Colonic mucosa (tissue), 4 donors: Measurements from ENCODE around the gene SERINC4. TPM values are rescaled to one million over a fixed set of nuclear protein-coding genes. Genes with fewer than 3 reads are reported as not detected.
"Not testable (repeated sequence)": the region's sequence is repeated elsewhere in the genome, so short reads cannot be mapped to it uniquely, and the experiment has no call there.

Source experiments
- DNase-seq: peaks from one replicate; pipeline ENCODE4 v3.0.0-alpha.2; 2020
- H3K27ac ChIP-seq: fragments of 200-600 bp; one replicate; pipeline ENCODE4 v1.8.0; 2021
- H3K27me3 ChIP-seq: fragments of 200-600 bp; one replicate; pipeline ENCODE4 v1.8.0; 2021
- H3K36me3 ChIP-seq: fragments of 200-600 bp; one replicate; pipeline ENCODE4 v1.8.0; 2021
- H3K4me1 ChIP-seq: fragments of 200-600 bp; one replicate; pipeline ENCODE4 v1.8.0; 2021; ENCODE audit warnings: mild to moderate bottlenecking
- H3K4me3 ChIP-seq: fragments of 200-600 bp; one replicate; pipeline ENCODE4 v1.8.0; 2021
- H3K9ac ChIP-seq, 2 donors: one replicate each; pipeline ENCODE4 v1.7.0; 2013; ENCODE audit warnings: control low read depth in 2 of 2, low read depth in 2 of 2, low read length in 2 of 2
- H3K9me3 ChIP-seq: fragments of 200-600 bp; one replicate; pipeline ENCODE4 v1.8.0; 2021
- intact Hi-C: fragments of 100-400 bp; cut with DNase I; formaldehyde crosslinking; loops from one replicate; pipeline ENCODE4 v1.14.1; 2022
- total RNA-seq, 2 donors: library from RNA; stranded (reverse); fragmentation: NEBNext Ultra II Directional in 1 of 2; extraction: Animal tissue kit (Norgen Biotek cat#: 25700) in 1 of 2; gene quantifications; one replicate each; pipeline ENCODE4 v1.2.1, GENCODE V29; 2021
- TF ChIP-seq, protein P1 (sequence below): fragments of 200-600 bp; IDR thresholded peaks from one replicate; pipeline ENCODE4 v1.8.0; 2022; ENCODE audit warnings: antibody characterized with exemption, mild to moderate bottlenecking
- donor health status: healthy.
- donor health status: DM: no; HTN: no; CAD: no.
- donor health status: DM: no; HTN: no; CAD: no.

Gene SERINC4
- total RNA-seq, 2 donors from 2014 or later = 0.21 to 0.44 TPM

DNA sequence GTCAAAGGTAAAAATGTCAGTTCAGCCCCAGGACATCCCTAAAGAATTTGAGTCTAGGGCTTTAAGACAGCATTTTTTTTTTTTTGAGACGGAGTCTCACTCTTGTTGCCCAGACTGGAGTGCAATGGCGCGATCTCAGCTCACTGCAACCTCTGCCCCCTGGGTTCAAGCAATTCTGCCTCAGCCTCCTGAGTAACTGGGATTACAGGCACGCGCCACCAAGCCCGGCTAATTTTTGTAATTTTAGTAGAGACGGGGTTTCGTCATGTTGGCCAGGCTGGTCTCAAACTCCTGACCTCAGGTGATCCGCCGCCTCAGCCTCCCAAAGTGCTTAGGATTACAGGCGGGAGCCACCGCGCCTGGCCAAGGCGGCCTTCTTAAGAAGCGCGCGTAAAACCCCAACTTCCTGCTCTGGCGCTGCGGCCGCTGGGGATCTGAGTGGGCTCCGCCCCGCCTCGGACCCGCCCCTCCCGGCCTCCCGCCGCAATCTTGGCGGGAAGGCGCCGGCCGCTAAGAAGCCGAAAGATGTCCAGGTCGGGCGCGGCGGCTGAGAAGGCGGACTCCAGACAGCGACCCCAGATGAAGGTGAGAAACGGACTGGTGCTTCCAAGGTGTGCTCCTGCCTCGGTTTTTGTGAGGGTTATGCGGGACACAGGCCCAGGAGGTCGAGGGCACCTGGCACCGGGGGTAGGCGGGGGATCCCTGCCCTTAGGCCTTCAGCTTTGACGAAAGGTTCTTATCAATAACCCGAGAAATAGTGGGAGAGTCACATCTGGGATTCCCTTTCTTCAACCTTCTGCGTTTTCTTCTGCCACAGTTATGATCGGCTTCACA, 26.7 kb upstream of the SERINC4 start, which contains the start of gene WDR76:
Gene WDR76, plus strand, starts transcription at position 495 of the 834 bp plus-strand sequence. Its CDS starts 31 bp downstream, at position 526.
- peaks cover 14% of the 10 kb centered on the region for H3K4me1 ChIP-seq
- H3K9ac ChIP-seq = peak within 1 kb of the TSS; percentile 51 to 71
- TF ChIP-seq, protein P1, sequence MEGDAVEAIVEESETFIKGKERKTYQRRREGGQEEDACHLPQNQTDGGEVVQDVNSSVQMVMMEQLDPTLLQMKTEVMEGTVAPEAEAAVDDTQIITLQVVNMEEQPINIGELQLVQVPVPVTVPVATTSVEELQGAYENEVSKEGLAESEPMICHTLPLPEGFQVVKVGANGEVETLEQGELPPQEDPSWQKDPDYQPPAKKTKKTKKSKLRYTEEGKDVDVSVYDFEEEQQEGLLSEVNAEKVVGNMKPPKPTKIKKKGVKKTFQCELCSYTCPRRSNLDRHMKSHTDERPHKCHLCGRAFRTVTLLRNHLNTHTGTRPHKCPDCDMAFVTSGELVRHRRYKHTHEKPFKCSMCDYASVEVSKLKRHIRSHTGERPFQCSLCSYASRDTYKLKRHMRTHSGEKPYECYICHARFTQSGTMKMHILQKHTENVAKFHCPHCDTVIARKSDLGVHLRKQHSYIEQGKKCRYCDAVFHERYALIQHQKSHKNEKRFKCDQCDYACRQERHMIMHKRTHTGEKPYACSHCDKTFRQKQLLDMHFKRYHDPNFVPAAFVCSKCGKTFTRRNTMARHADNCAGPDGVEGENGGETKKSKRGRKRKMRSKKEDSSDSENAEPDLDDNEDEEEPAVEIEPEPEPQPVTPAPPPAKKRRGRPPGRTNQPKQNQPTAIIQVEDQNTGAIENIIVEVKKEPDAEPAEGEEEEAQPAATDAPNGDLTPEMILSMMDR = no peak
- intact Hi-C loops = no loop called here
- DNase-seq = peak; percentile 88
- H3K27me3 ChIP-seq = no peaks in the 10 kb centered on the region
- H3K27ac ChIP-seq = peak within 1 kb of the TSS; percentile 53
- H3K4me3 ChIP-seq = peak within 1 kb of the TSS; percentile 49
- no peaks in the 10 kb centered on the region for H3K36me3 ChIP-seq
- no peaks in the 10 kb centered on the region for H3K9me3 ChIP-seq

DNA sequence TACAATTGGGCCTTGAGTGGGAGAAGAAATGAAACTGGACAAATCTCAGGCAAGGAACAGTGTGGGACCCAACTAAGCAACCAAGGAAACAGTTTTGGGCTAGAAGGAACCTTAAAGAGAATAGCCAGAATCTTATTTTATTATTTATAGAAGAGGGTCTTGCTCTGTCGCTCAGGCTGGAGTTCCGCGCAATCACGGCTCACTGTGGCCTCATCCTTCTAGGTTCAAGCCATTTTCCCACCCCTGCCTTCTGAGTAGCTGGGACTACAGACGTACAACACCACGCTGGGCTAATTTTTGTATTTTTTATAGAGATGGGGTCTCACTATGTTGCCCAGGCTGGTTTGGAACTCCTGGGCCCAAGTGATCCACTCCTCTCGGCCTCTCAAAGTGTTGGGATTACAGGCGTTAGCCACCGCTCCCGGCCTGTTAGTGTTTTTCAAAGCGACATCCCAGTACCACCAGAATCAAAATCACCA, 26.0 kb upstream of the SERINC4 start:
- intact Hi-C loops = no loop called here
- Histone ChIP-seq H3K27ac (peak overlapping the region; percentile 53), H3K27me3 (no peaks in the 10 kb centered on the region), H3K4me3 (peak overlapping the region; percentile 49), H3K4me1 (peaks cover 14% of the 10 kb centered on the region), H3K9me3 (no peaks in the 10 kb centered on the region), H3K36me3 (no peaks in the 10 kb centered on the region), H3K9ac (no peak overlapping the region)
- no peak for DNase-seq
- TF ChIP-seq, protein P1 = no peak

DNA sequence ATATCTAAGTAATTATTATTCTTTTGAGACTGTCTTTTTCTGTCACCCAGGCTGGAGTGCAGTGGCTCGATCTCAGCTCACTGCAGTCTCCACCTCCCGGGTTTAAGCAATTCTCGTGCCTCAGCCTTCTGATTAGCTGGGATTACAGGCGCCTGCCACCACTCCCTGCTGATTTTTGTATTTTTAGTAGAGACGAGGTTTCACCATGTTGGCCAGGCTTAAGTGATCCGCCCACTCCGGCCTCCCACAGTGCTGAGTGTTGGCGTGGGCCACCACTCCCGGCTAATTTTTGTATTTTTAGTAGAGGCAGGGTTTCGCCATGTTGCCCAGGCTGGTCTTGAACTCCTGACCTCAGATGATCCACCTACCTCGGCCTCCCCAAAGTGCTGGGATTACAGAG, 25.3 kb upstream of the SERINC4 start:
- H3K4me1 ChIP-seq = peaks cover 14% of the 10 kb centered on the region
- DNase-seq, H3K4me3 ChIP-seq, H3K9ac ChIP-seq, H3K9me3 ChIP-seq, H3K27me3 ChIP-seq, H3K27ac ChIP-seq, H3K36me3 ChIP-seq, intact Hi-C loops: not testable (repeated sequence)

DNA sequence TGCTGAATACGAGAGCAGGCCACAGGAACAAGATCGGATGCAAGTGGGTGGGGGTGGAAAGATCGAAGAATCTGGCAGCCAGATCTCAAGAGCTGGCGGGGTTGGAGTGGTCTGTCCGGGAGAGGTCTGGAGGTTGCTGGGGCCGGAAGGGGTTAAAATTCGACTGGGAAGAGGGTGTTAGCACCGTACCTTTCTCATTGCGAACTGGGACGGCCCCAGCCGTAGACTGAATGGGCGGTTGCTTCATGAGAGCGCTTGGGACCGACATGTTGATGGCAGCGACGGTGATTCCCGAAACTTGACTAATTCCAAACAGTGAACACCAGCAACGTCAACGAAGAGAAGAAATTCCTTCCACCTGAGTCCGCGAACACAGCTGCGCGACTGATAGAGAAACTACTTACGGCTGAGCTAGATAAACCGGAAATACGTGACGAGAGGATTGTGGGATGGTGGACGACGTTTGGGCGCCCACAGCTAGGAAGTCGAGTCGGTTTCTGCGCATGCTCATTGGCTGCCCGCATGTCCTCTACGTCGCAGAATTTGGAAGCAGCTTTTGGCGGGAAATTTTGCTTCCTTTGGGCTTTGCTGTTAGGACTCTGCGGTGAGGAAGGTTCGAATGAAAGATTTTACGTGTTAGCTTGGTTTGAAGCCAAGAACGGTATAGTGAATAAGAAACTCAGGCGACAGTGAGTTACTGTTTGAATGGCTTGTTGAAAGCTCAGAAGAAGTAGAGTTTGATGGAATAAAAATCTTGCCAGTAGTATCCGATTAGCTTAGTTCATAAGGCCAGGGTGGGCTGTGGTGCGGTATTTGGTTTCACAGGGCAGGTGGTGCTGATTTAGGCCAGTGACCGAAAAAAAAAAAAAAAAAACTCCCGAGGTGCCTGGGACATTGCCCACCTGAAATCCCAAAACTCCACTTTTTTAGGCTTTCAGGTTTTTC, 24.6 kb upstream of the SERINC4 start, which contains the start of gene MFAP1:
Gene MFAP1, minus strand, starts transcription at position 389 of the 945 bp plus-strand sequence. Its CDS starts 121 bp downstream, at position 268.
- TF ChIP-seq, protein P1 = no peak
- Histone ChIP-seq H3K4me1 (peaks cover 14% of the 10 kb centered on the region), H3K27ac (peak within 1 kb of the TSS; percentile 87), H3K4me3 (peak within 1 kb of the TSS; percentile 68), H3K36me3 (no peaks in the 10 kb centered on the region), H3K9me3 (no peaks in the 10 kb centered on the region), H3K9ac (peak within 1 kb of the TSS; percentile 71 to 90), H3K27me3 (no peaks in the 10 kb centered on the region)
- peak; percentile 95 for DNase-seq
- intact Hi-C loops = no loop called here

DNA sequence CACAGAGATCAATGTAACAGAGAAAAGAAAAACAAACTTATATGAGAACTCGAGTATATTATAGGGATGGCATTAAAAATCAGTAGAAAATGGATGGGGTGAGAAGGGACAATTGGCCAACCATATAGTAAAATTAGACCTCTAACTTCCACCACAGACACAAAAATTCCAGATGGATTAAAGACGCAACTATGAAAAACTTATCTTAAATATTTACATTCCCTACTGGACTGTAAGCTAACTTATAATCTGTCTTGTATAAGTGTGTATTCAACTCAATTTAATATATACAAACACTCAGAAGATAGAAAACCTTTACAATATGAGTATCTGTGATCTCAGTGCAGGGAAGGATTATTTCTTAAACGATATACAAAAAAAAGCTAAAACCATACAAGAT, 21.5 kb upstream of the SERINC4 start:
- Histone ChIP-seq H3K27me3 (no peaks in the 10 kb centered on the region), H3K4me3 (no peak overlapping the region), H3K9me3 (no peaks in the 10 kb centered on the region), H3K4me1 (peaks cover 14% of the 10 kb centered on the region), H3K27ac (no peak overlapping the region), H3K9ac (no peak overlapping the region), H3K36me3 (peaks cover under 1% of the 10 kb centered on the region)
- intact Hi-C loops = no loop called here
- no peak for DNase-seq
- TF ChIP-seq, protein P1 = no peak

DNA sequence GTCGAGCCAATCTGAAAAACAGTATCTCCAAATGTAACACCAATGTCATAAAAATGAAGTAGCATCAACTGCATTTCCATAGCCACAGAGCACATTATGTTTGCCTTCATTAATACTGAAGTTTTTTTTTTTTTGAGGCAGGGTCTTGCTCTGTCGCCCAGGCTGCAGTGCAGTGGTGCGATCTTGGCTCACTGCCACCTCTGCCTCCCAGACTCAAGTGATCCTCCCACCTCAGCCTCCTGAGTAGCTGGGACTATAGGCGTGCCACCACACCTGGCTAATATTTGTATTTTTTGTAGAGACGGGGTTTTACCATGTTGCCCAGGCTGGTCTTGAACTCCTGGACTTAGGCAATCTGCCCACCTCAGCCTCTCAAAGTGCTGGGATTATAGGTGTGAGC, 15.0 kb upstream of the SERINC4 start:
- DNase-seq, H3K9me3 ChIP-seq, H3K4me3 ChIP-seq, intact Hi-C loops, H3K9ac ChIP-seq, H3K27ac ChIP-seq, H3K4me1 ChIP-seq, H3K27me3 ChIP-seq: not testable (repeated sequence)
- H3K36me3 ChIP-seq = peaks cover 18% of the 10 kb centered on the region
